HG03135 (cell line): ENCODE results near the gene AGPS.

ENCODE experiments used
- ATAC-seq: cut with Tn5 transposase; IDR thresholded peaks from one replicate; pipeline ENCODE4 v1.9.1; 2021; ENCODE audit warnings: mild to moderate bottlenecking, moderate library complexity; ENCODE audit not compliant: unreplicated experiment

AGPS gene

GRCh38 chr2:177520324-177520723 is 127.8 kb downstream of the AGPS start:
- no peak for ATAC-seq

DNA sequence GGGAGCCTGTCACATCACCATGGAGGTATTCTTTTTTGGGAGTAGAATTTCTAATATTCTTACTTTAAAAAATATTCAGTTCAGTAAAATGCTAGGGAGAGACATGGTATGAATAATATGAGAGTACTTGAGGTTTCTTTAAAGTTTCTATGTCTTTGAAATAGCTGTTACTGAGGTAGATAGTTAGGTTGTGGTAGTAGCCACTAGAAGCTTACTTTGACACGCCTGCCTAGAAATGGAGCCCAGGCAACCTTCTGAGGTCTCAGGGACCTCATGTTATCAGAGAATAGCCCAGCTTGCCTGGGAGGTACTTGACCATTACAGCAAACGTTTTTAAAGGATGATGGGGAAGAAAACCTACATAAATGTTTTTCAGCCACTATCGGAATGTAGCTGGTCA is 131.2 kb downstream of the AGPS start:
- no peak for ATAC-seq

- ATAC-seq = no peak
Observed at GRCh38 chr2:177525351-177525924, 132.9 kb downstream of the AGPS start.

DNA sequence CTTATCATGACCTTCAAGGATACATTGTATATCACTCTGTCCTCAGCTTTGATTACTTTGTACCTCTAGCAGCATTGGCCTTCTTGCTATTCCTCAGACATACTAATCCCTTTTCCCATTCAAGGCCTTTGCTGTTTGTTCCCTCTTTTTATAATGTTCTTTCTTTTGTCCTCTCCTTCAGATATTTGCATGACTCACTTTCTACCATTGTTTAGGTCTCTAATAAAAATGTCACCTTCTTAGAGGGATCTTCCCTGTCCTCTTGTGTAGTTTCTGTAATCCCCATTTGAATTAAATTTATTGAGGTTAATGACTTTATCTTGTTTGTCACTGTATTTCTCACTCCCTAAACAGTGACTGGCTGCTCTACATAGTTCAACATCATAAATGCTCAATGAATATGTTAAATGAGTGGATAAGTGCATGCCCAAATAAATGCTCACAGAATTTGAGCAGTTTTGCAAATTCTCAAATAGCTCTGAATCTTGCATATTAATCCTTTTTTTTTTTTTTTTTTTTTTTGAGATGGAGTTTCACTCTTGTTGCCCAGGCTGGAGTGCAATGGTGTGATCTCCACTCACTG is 135.9 kb downstream of the AGPS start:
- ATAC-seq = no peak

DNA sequence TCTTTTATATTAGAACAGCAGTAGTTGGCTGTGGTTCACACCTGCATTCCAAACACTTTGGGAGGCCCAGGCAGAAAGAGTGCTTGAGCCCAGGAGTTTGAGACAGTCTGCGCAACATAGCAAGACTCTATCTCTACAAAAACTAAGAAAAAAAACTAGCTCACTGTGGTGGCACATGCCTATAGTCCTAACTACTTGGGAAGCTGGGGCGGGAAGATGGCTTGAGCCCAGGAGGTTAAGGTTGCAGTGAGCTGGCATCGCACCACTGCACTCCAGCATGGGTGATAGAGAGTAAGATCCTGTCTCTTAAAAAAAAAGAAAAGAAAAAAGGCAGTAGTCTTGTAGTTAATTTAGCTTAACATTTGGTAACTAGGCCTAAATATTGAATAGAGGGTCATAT is 136.6 kb downstream of the AGPS start:
- ATAC-seq = no peak

DNA sequence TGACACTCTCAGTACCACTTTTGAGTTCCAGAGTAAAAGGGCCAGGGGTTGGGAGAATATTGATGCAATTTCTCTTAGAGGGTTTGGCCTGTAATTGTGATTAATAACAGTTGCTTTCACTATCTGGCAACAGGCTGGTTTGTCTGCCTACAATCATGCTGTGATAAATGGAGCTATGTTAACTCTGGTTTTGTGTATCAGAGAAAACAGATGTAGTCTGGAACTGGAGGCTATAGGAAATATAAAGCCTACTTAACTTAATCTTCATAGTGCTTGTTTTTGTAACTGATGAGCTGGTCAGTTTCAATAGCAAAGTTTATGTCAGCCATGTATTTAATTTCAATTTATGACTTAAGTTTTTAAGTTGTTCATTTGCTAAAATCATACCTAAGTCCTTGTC is 138.0 kb downstream of the AGPS start:
- ATAC-seq = no peak

GRCh38 chr2:177531706-177532105 is 139.1 kb downstream of the AGPS start:
- ATAC-seq = no peak

- ATAC-seq = no peak
Observed at GRCh38 chr2:177532567-177532966, 140.0 kb downstream of the AGPS start.

GRCh38 chr2:177533253-177533652 is 140.7 kb downstream of the AGPS start:
- ATAC-seq = no peak

DNA sequence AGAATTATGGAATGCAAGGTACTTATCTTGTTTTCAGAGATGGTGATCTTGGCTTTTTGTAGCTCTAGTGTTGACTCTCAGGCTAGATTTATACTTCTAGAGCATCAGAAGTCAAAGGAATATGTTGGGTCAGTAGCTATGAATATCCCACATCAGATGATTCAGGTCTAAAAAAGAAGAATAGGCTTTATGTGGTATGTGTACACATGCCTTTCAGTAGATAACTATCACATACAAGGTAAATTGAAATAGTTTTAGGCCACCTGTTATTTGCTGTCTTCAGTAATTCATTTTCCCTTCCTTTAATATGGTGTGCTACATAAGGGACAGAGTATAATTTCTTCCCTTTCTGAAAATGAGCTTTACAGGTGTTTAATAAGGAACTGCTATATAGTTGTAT is 142.4 kb downstream of the AGPS start:
- no peak for ATAC-seq

DNA sequence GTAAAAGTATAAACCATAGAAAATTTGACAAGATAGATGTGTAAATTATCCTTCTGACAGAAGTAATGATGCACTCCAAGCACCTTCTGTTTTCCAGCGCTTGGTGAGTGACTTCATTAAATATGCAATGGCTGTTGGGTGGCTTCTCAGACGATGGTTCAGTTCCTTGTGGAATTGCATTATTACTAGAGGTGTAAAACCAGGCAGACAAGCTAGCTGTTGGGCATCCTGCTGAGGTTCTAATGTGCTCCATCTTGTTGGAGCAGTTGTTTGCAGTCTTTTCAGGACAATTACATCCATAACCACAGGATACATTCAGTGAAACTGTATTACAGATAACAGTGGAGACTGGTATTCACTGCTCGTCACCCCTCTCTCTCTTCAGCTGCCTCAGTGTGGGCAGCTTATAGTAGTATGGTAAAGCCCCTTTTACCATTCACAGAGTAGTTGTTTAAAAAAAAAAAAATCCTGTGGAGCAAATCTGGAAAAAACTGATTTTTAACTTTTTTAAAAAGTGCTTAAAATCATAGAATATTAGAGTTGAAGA is 143.5 kb downstream of the AGPS start:
- ATAC-seq = no peak

- ATAC-seq = no peak
Observed at GRCh38 chr2:177537213-177537612, 144.6 kb downstream of the AGPS start.

DNA sequence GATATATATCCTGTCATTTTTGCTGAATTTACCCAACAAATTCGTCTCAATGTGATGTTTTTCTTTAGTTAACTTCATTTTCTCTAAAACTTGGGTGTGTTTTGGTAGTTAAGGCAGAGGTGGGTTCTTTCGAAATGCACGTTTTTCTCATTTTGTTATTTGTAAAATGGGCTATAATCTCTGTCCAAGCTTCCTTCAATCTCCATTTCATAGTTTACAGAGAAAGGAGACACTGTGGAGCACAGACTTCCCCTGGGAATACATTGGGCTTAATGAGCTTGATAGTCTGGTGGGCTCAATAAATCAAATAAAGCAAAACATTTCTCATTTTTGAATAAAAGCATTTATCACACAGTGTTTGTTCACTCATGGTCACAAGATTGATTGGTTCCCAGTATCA is 145.1 kb downstream of the AGPS start:
- ATAC-seq = no peak

DNA sequence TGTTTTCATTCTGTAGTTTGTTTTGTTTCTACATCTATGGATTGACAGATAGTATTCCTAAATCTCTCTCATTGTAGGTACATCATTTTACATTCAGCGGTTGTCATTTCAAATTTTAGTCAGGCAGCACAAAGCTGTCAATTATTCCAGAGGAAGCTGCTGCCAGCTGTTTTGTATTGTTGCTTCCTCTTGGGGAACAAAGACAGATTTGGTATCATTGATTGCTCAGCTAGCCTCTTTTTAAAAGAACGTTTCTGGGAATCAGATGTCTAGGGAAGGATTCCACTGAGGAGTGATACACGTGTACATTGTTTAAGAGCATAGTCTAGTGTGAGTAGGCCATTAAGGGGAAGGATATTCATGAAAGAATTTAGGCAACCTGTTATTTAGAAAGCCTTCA is 145.8 kb downstream of the AGPS start:
- no peak for ATAC-seq

- ATAC-seq = no peak
Observed at GRCh38 chr2:177540283-177540682, 147.7 kb downstream of the AGPS start.

DNA sequence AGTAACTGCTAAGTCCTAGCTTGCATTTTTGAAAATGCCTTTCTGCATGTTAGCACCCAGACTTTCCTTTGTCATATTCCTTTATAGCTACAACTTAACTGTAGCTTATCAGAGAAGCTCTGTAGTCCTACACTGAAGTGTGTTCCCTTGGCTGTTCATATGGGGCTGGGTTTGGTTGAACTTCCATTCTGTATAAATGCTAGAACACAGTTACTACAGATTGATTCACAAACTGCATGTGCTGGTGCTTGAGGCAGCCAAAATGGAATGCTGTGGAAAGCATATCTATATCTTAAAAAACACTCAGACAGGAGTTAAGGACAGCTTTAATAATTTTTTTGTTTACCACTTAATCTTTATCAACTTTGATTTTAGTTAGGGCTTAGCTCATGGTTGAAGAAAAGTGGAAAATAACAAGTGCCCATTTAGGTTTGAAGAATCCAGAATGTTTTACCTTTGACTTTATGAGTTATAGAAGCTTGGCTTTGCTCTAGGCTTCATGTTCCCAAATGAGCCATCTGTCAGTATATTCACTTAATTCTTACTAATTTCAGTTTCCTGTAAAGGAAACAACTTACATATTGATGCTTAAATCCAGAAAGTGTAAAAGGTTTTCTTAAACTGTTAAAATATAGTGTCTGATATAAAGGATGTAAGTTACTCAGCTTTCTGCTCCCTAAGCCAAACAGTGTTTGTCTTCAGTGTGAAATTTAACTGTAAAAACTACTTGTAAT is 148.9 kb downstream of the AGPS start:
- no peak for ATAC-seq

- no peak for ATAC-seq
Observed at GRCh38 chr2:177542396-177542795, 149.8 kb downstream of the AGPS start.

DNA sequence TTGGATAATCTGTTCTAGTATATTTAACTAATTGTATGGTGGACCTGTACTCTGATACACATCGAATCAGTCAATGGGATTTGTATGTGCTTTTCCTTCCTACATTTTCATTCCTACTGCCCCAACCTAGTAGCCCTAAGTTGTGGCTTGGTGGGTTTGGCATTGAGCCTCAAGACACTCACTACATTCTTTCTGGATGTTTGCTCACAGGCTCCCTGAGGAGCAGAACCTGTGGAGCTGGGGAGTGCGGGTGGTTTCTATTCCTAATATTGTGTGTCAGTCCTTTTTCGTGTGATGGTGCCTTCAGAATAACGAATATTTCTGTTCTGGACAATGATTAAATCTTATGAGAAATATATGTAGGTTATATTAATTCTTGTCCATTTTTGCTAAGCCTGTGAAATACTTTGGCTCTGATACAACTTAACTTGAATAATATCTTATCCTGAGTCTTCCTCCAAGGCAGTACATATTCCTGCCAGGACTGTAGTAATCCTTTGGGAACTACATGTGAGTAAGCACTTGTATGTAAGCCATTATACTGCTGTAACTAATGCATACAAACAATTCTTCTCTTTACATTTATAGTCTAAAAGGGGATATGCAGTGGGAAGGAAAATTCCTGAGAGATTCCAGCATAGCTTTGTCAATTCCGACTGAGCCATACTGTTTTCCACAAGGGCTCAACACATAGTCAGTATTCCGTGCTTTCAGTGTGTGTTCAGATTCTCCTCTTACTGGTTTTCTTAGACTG is 150.6 kb downstream of the AGPS start:
- no peak for ATAC-seq

- no peak for ATAC-seq
Observed at GRCh38 chr2:177545143-177545542, 152.6 kb downstream of the AGPS start.

DNA sequence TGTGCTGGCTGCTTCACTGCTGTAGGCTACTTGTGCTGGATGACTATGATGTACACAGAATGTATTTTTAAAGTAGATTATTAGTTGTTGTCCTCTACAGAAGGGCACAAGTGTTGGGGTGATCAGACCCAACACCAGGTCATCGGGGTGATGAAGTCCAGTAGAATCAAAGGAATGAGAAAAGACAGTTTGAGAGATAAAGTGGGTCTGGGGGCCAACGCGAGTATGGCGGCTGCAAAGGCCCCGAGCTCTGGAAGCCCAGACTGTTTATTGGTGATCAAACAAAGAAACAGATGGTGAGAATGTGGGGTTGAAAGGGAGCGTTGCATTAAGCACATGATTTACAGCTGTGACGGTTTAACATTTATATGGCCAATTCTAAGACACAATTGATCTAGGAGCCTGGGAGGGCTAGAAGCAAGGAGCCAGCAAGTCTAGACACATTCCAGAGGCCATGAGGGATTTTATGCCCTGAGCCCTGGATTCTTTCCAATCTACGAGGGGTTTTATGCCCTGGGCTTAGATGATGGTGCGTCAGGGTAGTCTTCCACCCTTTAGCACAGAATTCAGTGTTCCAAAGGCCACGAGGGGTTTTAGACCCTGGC is 153.5 kb downstream of the AGPS start:
- ATAC-seq = no peak

- peak; percentile 87 for ATAC-seq
Observed at GRCh38 chr2:177547122-177547521, 154.5 kb downstream of the AGPS start.
